Lower lobe of right lung (tissue), 2 donors: ENCODE results near the gene TNRC6A. TPM values are rescaled to one million over a fixed set of nuclear protein-coding genes. Genes with fewer than 3 reads are reported as not detected.
A peak's percentile ranks its signal among the peaks of the same experiment; 100 is the strongest.

Experiments used
- ATAC-seq, 2 donors: fragments of 200-7000 bp; cut with Tn5 transposase; one replicate each; pipeline ENCODE4 v1.9.1; 2020 to 2022; ENCODE audit warnings: mild to moderate bottlenecking in 2 of 2, moderate library complexity in 2 of 2
- DNase-seq: peaks from one replicate; pipeline ENCODE4 v3.0.0-alpha.2; 2020
- H3K27ac ChIP-seq: fragments of 200-600 bp; one replicate; pipeline ENCODE4 v1.8.0; 2022
- H3K27me3 ChIP-seq: fragments of 200-600 bp; one replicate; pipeline ENCODE4 v1.8.0; 2022; ENCODE audit warnings: low read depth
- H3K36me3 ChIP-seq: fragments of 200-600 bp; one replicate; pipeline ENCODE4 v1.8.0; 2022; ENCODE audit warnings: mild to moderate bottlenecking
- H3K4me1 ChIP-seq: fragments of 200-600 bp; one replicate; pipeline ENCODE4 v1.8.0; 2022
- H3K4me3 ChIP-seq: fragments of 200-600 bp; one replicate; pipeline ENCODE4 v1.8.0; 2022; ENCODE audit warnings: mild to moderate bottlenecking
- H3K9me3 ChIP-seq: fragments of 200-600 bp; one replicate; pipeline ENCODE4 v1.8.0; 2022
- intact Hi-C: fragments of 100-400 bp; cut with DNase I; formaldehyde crosslinking; loops from one replicate; pipeline ENCODE4 v1.11.0; 2022
- total RNA-seq: library from RNA; stranded (reverse); fragmentation: NEBNext Ultra II Directional; extraction: Animal tissue kit (Norgen Biotek cat#: 25700); gene quantifications from one replicate; pipeline ENCODE4 v1.2.1, GENCODE V29; 2021
- TF ChIP-seq, protein P1 (sequence below): fragments of 200-600 bp; IDR thresholded peaks from one replicate; pipeline ENCODE4 v1.8.0; 2022; ENCODE audit warnings: antibody characterized with exemption, mild to moderate bottlenecking
- donor health status: DM: no; HTN: yes; CAD: no; lungs with severe emphysema.

Gene TNRC6A
- total RNA-seq, 1 donor from 2014 or later: 49.4 TPM

GRCh38 chr16:24784121-24784520 is 54.7 kb downstream of the TNRC6A start:
- Histone ChIP-seq H3K9me3 (no peaks in the 10 kb centered on the region), H3K4me1 (no peaks in the 10 kb centered on the region), H3K27me3 (no peaks in the 10 kb centered on the region), H3K36me3 (peaks cover 84% of the 10 kb centered on the region), H3K27ac (no peak overlapping the region), H3K4me3 (no peak overlapping the region)
- ATAC-seq: no peak
- intact Hi-C loops: no loop called here
- no peak for DNase-seq
- TF ChIP-seq, protein P1, sequence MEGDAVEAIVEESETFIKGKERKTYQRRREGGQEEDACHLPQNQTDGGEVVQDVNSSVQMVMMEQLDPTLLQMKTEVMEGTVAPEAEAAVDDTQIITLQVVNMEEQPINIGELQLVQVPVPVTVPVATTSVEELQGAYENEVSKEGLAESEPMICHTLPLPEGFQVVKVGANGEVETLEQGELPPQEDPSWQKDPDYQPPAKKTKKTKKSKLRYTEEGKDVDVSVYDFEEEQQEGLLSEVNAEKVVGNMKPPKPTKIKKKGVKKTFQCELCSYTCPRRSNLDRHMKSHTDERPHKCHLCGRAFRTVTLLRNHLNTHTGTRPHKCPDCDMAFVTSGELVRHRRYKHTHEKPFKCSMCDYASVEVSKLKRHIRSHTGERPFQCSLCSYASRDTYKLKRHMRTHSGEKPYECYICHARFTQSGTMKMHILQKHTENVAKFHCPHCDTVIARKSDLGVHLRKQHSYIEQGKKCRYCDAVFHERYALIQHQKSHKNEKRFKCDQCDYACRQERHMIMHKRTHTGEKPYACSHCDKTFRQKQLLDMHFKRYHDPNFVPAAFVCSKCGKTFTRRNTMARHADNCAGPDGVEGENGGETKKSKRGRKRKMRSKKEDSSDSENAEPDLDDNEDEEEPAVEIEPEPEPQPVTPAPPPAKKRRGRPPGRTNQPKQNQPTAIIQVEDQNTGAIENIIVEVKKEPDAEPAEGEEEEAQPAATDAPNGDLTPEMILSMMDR: no peak

- Histone ChIP-seq H3K36me3 (peaks cover 85% of the 10 kb centered on the region), H3K4me3 (no peak overlapping the region), H3K4me1 (no peaks in the 10 kb centered on the region), H3K27ac (no peak overlapping the region), H3K9me3 (no peaks in the 10 kb centered on the region), H3K27me3 (no peaks in the 10 kb centered on the region)
- TF ChIP-seq, protein P1: no peak
- intact Hi-C loops: no loop called here
- ATAC-seq (no peak), DNase-seq (no peak)
These were observed 60.4 kb downstream of the TNRC6A start for GRCh38 chr16:24789881-24790280.

GRCh38 chr16:24800586-24800985 is 71.1 kb downstream of the TNRC6A start:
- DNase-seq: no peak
- Histone ChIP-seq H3K27me3 (no peaks in the 10 kb centered on the region), H3K27ac (no peak overlapping the region), H3K4me1 (peaks cover 10% of the 10 kb centered on the region), H3K36me3 (peaks cover 97% of the 10 kb centered on the region), H3K9me3 (no peaks in the 10 kb centered on the region), H3K4me3 (no peak overlapping the region)
- TF ChIP-seq, protein P1: peak; percentile 13
- ATAC-seq: no peak
- intact Hi-C loops: loop anchor here (10.0 kb wide), 1 partner anchor 236 kb away; no protein-coding TSS in a partner anchor

GRCh38 chr16:24801761-24802302 is 72.4 kb downstream of the TNRC6A start:
- intact Hi-C loops: loop anchor here (10.0 kb wide), 1 partner anchor 237 kb away; no protein-coding TSS in a partner anchor
- no peaks in the 10 kb centered on the region for H3K27me3 ChIP-seq
- no peak overlapping the region for H3K27ac ChIP-seq
- no peak overlapping the region for H3K4me3 ChIP-seq
- no peak for DNase-seq
- no peaks in the 10 kb centered on the region for H3K9me3 ChIP-seq
- TF ChIP-seq, protein P1: no peak
- H3K4me1 ChIP-seq: peaks cover 10% of the 10 kb centered on the region
- peaks cover 97% of the 10 kb centered on the region for H3K36me3 ChIP-seq
- peak; percentile 93 to 96 for ATAC-seq

GRCh38 chr16:24805484-24805883 is 76.0 kb downstream of the TNRC6A start:
- TF ChIP-seq, protein P1: no peak
- DNase-seq (no peak), ATAC-seq (no peak)
- Histone ChIP-seq H3K9me3 (no peaks in the 10 kb centered on the region), H3K27me3 (no peaks in the 10 kb centered on the region), H3K27ac (no peak overlapping the region), H3K36me3 (peaks cover 97% of the 10 kb centered on the region), H3K4me3 (no peak overlapping the region), H3K4me1 (peaks cover 10% of the 10 kb centered on the region)
- intact Hi-C loops: loop anchor here (10.0 kb wide), 1 partner anchor 241 kb away; no protein-coding TSS in a partner anchor
